Measurements from ENCODE around the gene SCYGR5. TPM values are rescaled to one million over a fixed set of nuclear protein-coding genes. Genes with fewer than 3 reads are reported as not detected.

SCYGR5 gene
- total RNA-seq, 1 experiment from 2014 or later = not detected

DNA sequence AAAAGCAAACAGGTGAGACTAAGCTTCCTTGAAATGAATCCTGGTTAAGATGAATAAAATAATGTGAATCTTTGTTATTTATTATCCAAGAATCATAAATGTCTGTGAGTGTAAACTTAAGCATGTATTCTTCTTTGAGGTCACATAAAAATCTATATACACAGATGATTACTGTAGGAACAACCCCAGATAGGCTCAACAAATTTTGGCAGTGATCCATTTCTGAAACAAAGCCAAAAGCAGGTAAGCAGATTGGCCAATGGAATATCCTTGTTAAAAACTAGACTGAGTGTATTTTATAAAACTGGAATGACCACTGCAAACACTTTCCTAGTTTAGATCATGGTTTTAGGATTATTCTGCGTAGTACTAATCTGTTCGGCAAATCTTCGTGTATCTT, 11.3 kb downstream of the SCYGR5 start:
- CTCF ChIA-PET = no interaction called here

More for the DNA sequence above, 11.3 kb downstream of the SCYGR5 start:
- H3K4me1 ChIP-seq (ENCODE audit: control insufficient read depth in 1 of 2, insufficient read depth in 2 of 2, low read length in 2 of 2) = no peaks in the 10 kb centered on the region
- ATAC-seq = no peak
- no peak overlapping the region for H2AFZ ChIP-seq (ENCODE audit: low read depth, low read length, poor library complexity, severe bottlenecking)
- no peaks in the 10 kb centered on the region for H3K9me2 ChIP-seq (ENCODE audit: insufficient read depth)
- H4K20me1 ChIP-seq (ENCODE audit: insufficient read depth) = no peaks in the 10 kb centered on the region
- RAD21 ChIA-PET (ENCODE audit: low non-redundant PET in 1 of 2, low total read pairs in 2 of 2, uncharacterized antibody in 2 of 2, unreplicated experiment in 2 of 2) = no interaction called here
- no peak overlapping the region for H3K4me3 ChIP-seq (replicated peaks in 1 of 2; ENCODE audit: low read depth in 1 of 2, low read length in 2 of 2)
- H3K27ac ChIP-seq (ENCODE audit: low read depth, low read length) = no peak overlapping the region
- no peaks in the 10 kb centered on the region for H3K36me3 ChIP-seq (ENCODE audit: control insufficient read depth in 1 of 2, insufficient read depth in 2 of 2, low read length in 2 of 2)
- BruUV-seq (replicated peaks) = no TSS peak
- H3K27me3 ChIP-seq (ENCODE audit: insufficient read depth, low read length) = no peaks in the 10 kb centered on the region
- POLR2A ChIA-PET = no interaction called here
- no peak overlapping the region for H3K9ac ChIP-seq (ENCODE audit: low read length)
- TF ChIP-seq JUND (IDR thresholded peaks at IDR 0.05) (no peak), EZH2phosphoT487 (IDR thresholded peaks at IDR 0.05; ENCODE audit: borderline replicate concordance) (no peak), ZFX (IDR thresholded peaks at IDR 0.05) (no peak), CEBPB (IDR thresholded peaks at IDR 0.05; ENCODE audit: low read depth) (no peak), POLR2AphosphoS5 (IDR thresholded peaks at IDR 0.05; ENCODE audit: low read depth, low read length) (no peak), CBX3 (IDR thresholded peaks at IDR 0.05; ENCODE audit: low read depth) (no peak), POLR2A (IDR thresholded peaks at IDR 0.05; ENCODE audit: borderline replicate concordance, extremely low read depth, insufficient read depth, insufficient read length) (no peak), FOSL1 (IDR thresholded peaks at IDR 0.05; ENCODE audit: low read depth) (no peak), TCF7L2 (IDR thresholded peaks at IDR 0.05; ENCODE audit: borderline replicate concordance, extremely low read depth, insufficient read depth, insufficient read length) (no peak), EZH2 (IDR thresholded peaks at IDR 0.05) (no peak), SP1 (IDR thresholded peaks at IDR 0.05; ENCODE audit: low read depth) (no peak), RAD21 (IDR thresholded peaks at IDR 0.05; ENCODE audit: low read depth) (no peak), EGR1 (IDR thresholded peaks at IDR 0.05; ENCODE audit: low read depth) (no peak)
- TF ChIP-seq, protein P1, sequence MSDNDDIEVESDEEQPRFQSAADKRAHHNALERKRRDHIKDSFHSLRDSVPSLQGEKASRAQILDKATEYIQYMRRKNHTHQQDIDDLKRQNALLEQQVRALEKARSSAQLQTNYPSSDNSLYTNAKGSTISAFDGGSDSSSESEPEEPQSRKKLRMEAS (IDR thresholded peaks at IDR 0.05) = no peak
- TF ChIP-seq, protein P2, sequence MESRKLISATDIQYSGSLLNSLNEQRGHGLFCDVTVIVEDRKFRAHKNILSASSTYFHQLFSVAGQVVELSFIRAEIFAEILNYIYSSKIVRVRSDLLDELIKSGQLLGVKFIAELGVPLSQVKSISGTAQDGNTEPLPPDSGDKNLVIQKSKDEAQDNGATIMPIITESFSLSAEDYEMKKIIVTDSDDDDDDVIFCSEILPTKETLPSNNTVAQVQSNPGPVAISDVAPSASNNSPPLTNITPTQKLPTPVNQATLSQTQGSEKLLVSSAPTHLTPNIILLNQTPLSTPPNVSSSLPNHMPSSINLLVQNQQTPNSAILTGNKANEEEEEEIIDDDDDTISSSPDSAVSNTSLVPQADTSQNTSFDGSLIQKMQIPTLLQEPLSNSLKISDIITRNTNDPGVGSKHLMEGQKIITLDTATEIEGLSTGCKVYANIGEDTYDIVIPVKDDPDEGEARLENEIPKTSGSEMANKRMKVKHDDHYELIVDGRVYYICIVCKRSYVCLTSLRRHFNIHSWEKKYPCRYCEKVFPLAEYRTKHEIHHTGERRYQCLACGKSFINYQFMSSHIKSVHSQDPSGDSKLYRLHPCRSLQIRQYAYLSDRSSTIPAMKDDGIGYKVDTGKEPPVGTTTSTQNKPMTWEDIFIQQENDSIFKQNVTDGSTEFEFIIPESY (IDR thresholded peaks at IDR 0.05; ENCODE audit: extremely low read depth, insufficient replicate concordance, low read length) = no peak
- no peaks in the 10 kb centered on the region for H3K9me3 ChIP-seq (ENCODE audit: control insufficient read depth in 1 of 2, insufficient read depth in 1 of 2, low read depth in 1 of 2, low read length in 2 of 2)
- no peak overlapping the region for H3K4me2 ChIP-seq (ENCODE audit: low read length)
- intact Hi-C loops (cut with micrococcal nuclease) = no loop called here
- no peaks in the 10 kb centered on the region for H3K79me2 ChIP-seq (ENCODE audit: insufficient read depth, low read length)
- no peak for DNase-seq (ENCODE audit: low read depth, low spot score)

Measured in HCT116 (cell line).